Spinal cord (tissue), 10 donors: ENCODE data around the gene CCDC8. TPM values are rescaled to one million over a fixed set of nuclear protein-coding genes. Genes with fewer than 3 reads are reported as not detected.
A peak's percentile ranks its signal among the peaks of the same experiment; 100 is the strongest.
"Not testable (repeated sequence)": the region's sequence is repeated elsewhere in the genome, so short reads cannot be mapped to it uniquely, and the experiment has no call there.

Experiments
- DNase-seq, 6 donors: peaks; one replicate each; pipeline versions ENCODE4 v3.0.0 to v3.0.0-alpha.2; 2013 to 2015; ENCODE audit warnings: low spot score in 6 of 6, low read depth in 4 of 6
- H3K27ac ChIP-seq: one replicate; pipeline ENCODE4 v1.5.1; 2013; ENCODE audit warnings: low read depth, low read length, control low read depth
- H3K27me3 ChIP-seq: one replicate; pipeline ENCODE4 v1.6.1; 2013; ENCODE audit warnings: low read length; ENCODE audit not compliant: control insufficient read depth, insufficient read depth
- H3K36me3 ChIP-seq: one replicate; pipeline ENCODE4 v1.6.1; 2013; ENCODE audit warnings: low read length; ENCODE audit not compliant: control insufficient read depth, insufficient read depth
- H3K4me1 ChIP-seq: one replicate; pipeline ENCODE4 v1.6.1; 2013; ENCODE audit warnings: low read length; ENCODE audit not compliant: control insufficient read depth, insufficient read depth
- H3K4me3 ChIP-seq: one replicate; pipeline ENCODE4 v1.5.1; 2013; ENCODE audit warnings: low read depth, low read length, control low read depth
- H3K9me3 ChIP-seq: one replicate; pipeline ENCODE4 v1.6.1; 2013; ENCODE audit warnings: low read length; ENCODE audit not compliant: control insufficient read depth, insufficient read depth
- WGBS: methylation state at CpG from one replicate; pipeline ENCODE4 v1.1.5; 2013; ENCODE audit warnings: missing lambda C conversion rate; ENCODE audit not compliant: insufficient coverage; 5-methylcytosine and 5-hydroxymethylcytosine counted together
- polyA plus RNA-seq, 2 donors: library from polyadenylated mRNA; unstranded; fragments of 120-200 nt; gene quantifications; one replicate each; pipeline ENCODE4 v1.2.1, GENCODE V29; 2013; ENCODE audit not compliant: insufficient read length in 2 of 2
- total RNA-seq, 2 donors: library from RNA; depleted of rRNA in 1 of 2; stranded (reverse); fragments of 120-200 nt in 1 of 2; fragments of >200 nt in 1 of 2; gene quantifications; one replicate each; pipeline versions ENCODE4 v1.2.3 to v1.2.4, GENCODE V29; 2013 to 2014
- donor health status: healthy.

The CCDC8 gene
- total and polyA plus RNA-seq, 4 donors = 13.2 to 37.9 (median 15.9) TPM

DNA sequence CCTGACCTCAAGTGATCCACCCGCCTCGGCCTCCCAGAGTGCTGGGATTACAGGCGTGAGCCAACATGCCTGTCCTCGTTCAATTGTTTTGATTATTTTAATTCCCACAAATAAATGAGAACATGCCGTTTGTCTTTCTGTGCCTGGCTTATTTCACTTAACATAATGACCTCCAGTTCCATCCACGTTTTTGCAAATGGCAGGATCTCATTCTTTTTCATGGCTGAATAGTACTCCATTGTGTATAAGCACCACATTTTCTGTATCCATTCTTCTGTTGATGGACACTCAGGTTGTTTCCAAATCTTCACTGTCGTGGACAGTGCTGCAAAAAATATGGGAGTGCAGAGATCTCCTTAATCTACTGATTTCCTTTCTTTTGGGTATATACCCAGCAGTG lies 20.1 kb upstream of the CCDC8 start:
- peaks cover 11% of the 10 kb centered on the region for H3K4me1 ChIP-seq
- not testable (repeated sequence) for H3K27ac ChIP-seq, DNase-seq, H3K36me3 ChIP-seq, H3K9me3 ChIP-seq, H3K27me3 ChIP-seq, H3K4me3 ChIP-seq
- WGBS = 90% methylated on average over 6 of the region's 7 CpGs

- Histone ChIP-seq H3K36me3 (no peaks in the 10 kb centered on the region), H3K4me3 (no peak overlapping the region), H3K27ac (no peak overlapping the region), H3K27me3 (no peaks in the 10 kb centered on the region), H3K9me3 (no peaks in the 10 kb centered on the region), H3K4me1 (peaks cover 22% of the 10 kb centered on the region)
- WGBS = 55% methylated on average over 6 of the region's 10 CpGs
- DNase-seq = no peak
Measured at GRCh38 chr19:46431824-46432223, 18.5 kb upstream of the CCDC8 start.

GRCh38 chr19:46429999-46430398 lies 16.6 kb upstream of the CCDC8 start:
- Histone ChIP-seq H3K9me3 (no peaks in the 10 kb centered on the region), H3K27me3 (no peaks in the 10 kb centered on the region), H3K4me1 (peaks cover 31% of the 10 kb centered on the region), H3K27ac (no peak overlapping the region), H3K36me3 (no peaks in the 10 kb centered on the region), H3K4me3 (no peak overlapping the region)
- no peak for DNase-seq
- 44% methylated on average over 2 of the region's 4 CpGs for WGBS

DNA sequence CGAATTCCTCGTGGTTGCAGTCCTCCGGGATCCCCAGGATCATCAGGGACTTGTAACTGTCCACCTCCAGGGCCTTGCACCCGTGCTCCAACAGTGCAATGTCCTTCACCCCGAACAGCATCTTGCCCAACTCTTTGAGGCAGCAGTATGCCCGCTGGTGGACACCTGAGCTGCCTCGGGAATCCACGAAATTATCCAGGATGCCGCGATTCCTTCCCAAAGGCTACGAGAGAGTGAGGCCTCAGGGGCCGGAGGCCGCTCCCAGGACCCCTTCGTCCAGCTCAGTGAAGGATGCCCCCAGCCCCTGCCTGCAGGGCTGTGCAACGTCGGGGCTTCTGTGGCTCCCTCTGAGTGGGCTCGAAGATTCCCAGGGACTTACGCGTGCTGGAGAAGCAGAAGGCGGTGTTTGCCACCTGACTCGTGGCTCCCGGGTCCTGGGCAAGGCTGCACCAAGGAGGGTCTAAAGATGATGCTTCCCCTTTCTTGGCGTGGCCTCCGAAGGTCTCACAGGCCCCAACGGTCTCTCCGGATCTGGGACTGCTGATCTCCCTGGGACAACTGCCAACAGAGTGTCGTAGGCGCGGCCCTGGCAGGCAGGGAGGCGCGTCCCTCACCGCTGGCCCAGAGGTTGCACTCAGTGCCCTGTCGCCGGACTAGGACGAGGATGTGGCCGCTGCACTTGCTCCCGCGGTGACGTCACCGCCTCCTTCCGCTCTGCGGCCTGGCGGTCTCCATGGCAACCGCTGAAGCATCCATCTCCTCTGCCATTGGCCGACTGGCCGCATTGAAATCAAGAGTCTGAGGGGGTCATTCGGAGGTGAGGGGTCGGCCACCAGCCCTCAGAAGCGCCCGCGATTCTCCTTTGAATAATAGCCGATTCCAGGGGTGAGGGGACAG lies 15.1 kb upstream of the CCDC8 start, which contains the start of gene PNMA8C:
Gene PNMA8C (minus strand): TSS at position 698 of the 897 bp plus-strand sequence. CDS start 577 bp downstream, at position 121.
- Histone ChIP-seq H3K27ac (peak within 1 kb of the TSS; percentile 71), H3K4me1 (peaks cover 26% of the 10 kb centered on the region), H3K9me3 (no peaks in the 10 kb centered on the region), H3K4me3 (peak within 1 kb of the TSS; percentile 62), H3K27me3 (no peaks in the 10 kb centered on the region), H3K36me3 (no peaks in the 10 kb centered on the region)
- DNase-seq = peak in 4 of 6 donors; percentile 82 to 97 (median 92)
- WGBS = 7% methylated on average over 52 of the region's 52 CpGs

- 32% methylated on average over 17 of the region's 17 CpGs for WGBS
- DNase-seq = no peak
- Histone ChIP-seq H3K4me3 (peak overlapping the region; percentile 62), H3K27me3 (no peaks in the 10 kb centered on the region), H3K9me3 (no peaks in the 10 kb centered on the region), H3K36me3 (no peaks in the 10 kb centered on the region), H3K4me1 (peaks cover 26% of the 10 kb centered on the region), H3K27ac (peak overlapping the region; percentile 71)
Measured at GRCh38 chr19:46427518-46428045, 14.2 kb upstream of the CCDC8 start.

GRCh38 chr19:46426506-46427162 lies 13.3 kb upstream of the CCDC8 start:
- WGBS = 0% methylated on average over 22 of the region's 32 CpGs
- peak overlapping the region; percentile 86 for H3K27ac ChIP-seq
- DNase-seq = peak in 5 of 6 donors; percentile 77 to 98 (median 86)
- no peaks in the 10 kb centered on the region for H3K27me3 ChIP-seq
- peak overlapping the region; percentile 62 for H3K4me3 ChIP-seq
- peaks cover 26% of the 10 kb centered on the region for H3K4me1 ChIP-seq
- no peaks in the 10 kb centered on the region for H3K9me3 ChIP-seq
- no peaks in the 10 kb centered on the region for H3K36me3 ChIP-seq

DNA sequence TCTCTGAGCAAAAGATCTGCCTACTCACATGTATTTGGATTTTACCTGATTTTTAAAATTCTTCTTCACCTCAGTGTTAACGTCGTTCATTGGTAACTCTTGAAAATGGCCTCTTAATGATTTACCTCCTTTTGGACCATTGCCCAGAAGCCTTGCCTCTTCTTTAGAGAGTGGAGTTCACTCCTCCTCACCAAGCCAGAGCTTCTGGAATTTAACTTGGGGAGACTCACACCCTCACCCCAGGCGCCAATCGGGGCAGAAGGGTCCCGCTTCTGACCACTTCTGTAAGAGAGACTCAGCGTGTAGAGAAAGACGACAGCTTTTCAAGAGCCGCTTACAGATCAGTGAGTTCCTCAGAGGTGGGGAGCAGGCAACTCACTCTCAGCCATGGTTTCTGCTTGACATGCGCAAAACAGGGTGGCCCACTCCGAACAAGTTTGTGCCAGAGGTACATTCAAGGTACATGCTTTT lies 12.7 kb upstream of the CCDC8 start:
- Histone ChIP-seq H3K27ac (peak overlapping the region; percentile 86), H3K4me1 (peaks cover 26% of the 10 kb centered on the region)
- DNase-seq = peak in 2 of 6 donors; percentile 45 to 55

DNA sequence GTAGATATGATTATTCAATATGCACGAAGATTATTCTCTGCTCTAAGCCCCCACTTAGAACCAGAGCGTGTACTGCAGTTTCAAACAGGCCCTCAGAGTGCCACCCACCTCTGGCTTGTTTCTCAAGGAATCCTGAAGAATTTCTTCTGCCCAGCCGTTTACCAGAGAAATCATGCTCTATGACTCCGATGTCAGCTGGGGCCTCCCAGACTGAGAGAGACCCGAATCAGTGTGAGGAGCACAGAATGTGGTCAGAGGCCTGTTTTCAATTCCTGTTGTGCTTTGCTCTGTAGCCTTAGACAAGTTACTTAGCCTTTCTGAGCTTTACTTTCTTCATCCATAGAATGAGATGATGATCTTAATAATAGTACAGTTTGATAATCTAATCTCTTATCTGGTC lies 9.8 kb upstream of the CCDC8 start:
- Histone ChIP-seq H3K27me3 (no peaks in the 10 kb centered on the region), H3K4me3 (no peak overlapping the region), H3K27ac (no peak overlapping the region), H3K4me1 (peaks cover 17% of the 10 kb centered on the region), H3K9me3 (no peaks in the 10 kb centered on the region), H3K36me3 (no peaks in the 10 kb centered on the region)
- 65% methylated on average over 4 of the region's 5 CpGs for WGBS
- DNase-seq = no peak

More for the DNA sequence above, 12.7 kb upstream of the CCDC8 start:
- peak overlapping the region; percentile 62 for H3K4me3 ChIP-seq
- no peaks in the 10 kb centered on the region for H3K9me3 ChIP-seq
- 2% methylated on average over 8 of the region's 10 CpGs for WGBS
- no peaks in the 10 kb centered on the region for H3K27me3 ChIP-seq
- no peaks in the 10 kb centered on the region for H3K36me3 ChIP-seq

DNA sequence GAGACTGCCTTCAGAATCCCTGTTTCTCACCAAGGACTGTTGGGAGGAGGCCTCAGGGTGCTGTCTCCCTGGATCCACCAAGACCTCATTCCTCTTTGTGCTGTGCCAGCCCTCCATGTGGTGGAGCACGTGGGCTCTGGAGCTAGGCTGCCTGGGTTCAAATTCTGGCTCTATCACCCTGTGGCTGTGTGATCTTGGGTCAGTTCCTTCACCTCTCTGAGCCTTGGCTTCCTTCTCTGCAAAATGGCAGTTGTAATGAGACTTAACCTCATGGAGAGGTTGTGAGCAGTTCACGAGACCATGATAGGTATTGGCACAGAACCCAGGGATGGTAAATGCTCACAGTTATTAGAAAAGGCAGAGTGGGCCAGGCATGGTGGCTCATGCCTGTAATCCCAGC lies 9.0 kb upstream of the CCDC8 start:
- Histone ChIP-seq H3K36me3 (no peaks in the 10 kb centered on the region), H3K27ac (no peak overlapping the region), H3K9me3 (no peaks in the 10 kb centered on the region), H3K4me3 (no peak overlapping the region), H3K4me1 (peaks cover 9% of the 10 kb centered on the region), H3K27me3 (no peaks in the 10 kb centered on the region)
- no peak for DNase-seq
- 83% methylated on average over 2 of the region's 2 CpGs for WGBS
